NT2/D1 (cell line): ENCODE data around the gene XIST.

Experiments used
- DNase-seq: peaks from one replicate; pipeline ENCODE4 v3.0.0-alpha.2; 2011; ENCODE audit warnings: low read depth, low spot score
- H3K27me3 ChIP-seq: 2 replicates; pipeline ENCODE4 v1.6.0; 2011; ENCODE audit warnings: mild to moderate bottlenecking; ENCODE audit not compliant: insufficient read length, insufficient read depth
- H3K36me3 ChIP-seq: 2 replicates; pipeline ENCODE4 v1.6.1; 2011; ENCODE audit warnings: mild to moderate bottlenecking, low read length, mixed read lengths; ENCODE audit not compliant: insufficient read depth, insufficient read length
- H3K4me1 ChIP-seq: 2 replicates; pipeline ENCODE4 v1.5.1; 2011; ENCODE audit not compliant: insufficient read depth, insufficient read length
- H3K4me3 ChIP-seq: 2 replicates; pipeline ENCODE4 v1.5.1; 2011; ENCODE audit warnings: low read depth; ENCODE audit not compliant: insufficient read length
- H3K9ac ChIP-seq: 2 replicates; pipeline ENCODE4 v1.6.0; 2011; ENCODE audit warnings: low read depth; ENCODE audit not compliant: insufficient read length
- H3K9me3 ChIP-seq: 2 replicates; pipeline ENCODE4 v1.5.1; 2011; ENCODE audit warnings: mild to moderate bottlenecking, low read length; ENCODE audit not compliant: insufficient read depth
- SUZ12 ChIP-seq: IDR thresholded peaks from 2 replicates; pipeline ENCODE4 v1.6.1; 2011; ENCODE audit not compliant: insufficient read length, insufficient read depth; ENCODE audit errors: extremely low read depth
- YY1 ChIP-seq: IDR thresholded peaks from 2 replicates; pipeline ENCODE4 v1.6.1; 2011; ENCODE audit not compliant: insufficient read length, insufficient read depth
- ZNF274 ChIP-seq: IDR thresholded peaks from 2 replicates; pipeline ENCODE4 v1.6.1; 2011; ENCODE audit warnings: mild to moderate bottlenecking, low read depth, low read length

XIST gene

DNA sequence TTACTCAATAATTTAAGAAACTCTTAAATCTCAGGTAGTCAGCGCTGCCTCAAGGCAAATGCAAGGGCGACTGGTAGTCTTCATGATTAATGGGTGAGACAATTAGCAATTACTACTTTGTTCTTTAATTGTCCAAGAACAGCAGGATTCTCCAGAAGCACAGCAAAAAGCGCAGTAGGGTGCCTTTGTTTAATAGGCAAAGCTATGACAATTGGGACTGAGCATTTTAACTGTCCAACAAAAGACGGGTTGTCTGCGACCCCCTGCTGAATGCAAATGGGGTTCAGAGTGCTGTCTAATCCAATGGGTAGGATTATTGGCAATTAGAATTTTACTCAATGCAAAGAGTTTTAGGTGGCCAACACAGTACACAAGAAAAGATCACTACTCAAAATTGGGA lies 3.4 kb downstream of the XIST start:
- H3K36me3 ChIP-seq: no peaks in the 10 kb centered on the region
- H3K27me3 ChIP-seq: no peaks in the 10 kb centered on the region
- no peak for DNase-seq
- H3K9me3 ChIP-seq: peaks cover 53% of the 10 kb centered on the region
- H3K9ac ChIP-seq: no peak overlapping the region
- no peaks in the 10 kb centered on the region for H3K4me1 ChIP-seq
- no peak overlapping the region for H3K4me3 ChIP-seq
- TF ChIP-seq SUZ12: no peak
- no peak for TF ChIP-seq YY1
- TF ChIP-seq ZNF274: no peak

DNA sequence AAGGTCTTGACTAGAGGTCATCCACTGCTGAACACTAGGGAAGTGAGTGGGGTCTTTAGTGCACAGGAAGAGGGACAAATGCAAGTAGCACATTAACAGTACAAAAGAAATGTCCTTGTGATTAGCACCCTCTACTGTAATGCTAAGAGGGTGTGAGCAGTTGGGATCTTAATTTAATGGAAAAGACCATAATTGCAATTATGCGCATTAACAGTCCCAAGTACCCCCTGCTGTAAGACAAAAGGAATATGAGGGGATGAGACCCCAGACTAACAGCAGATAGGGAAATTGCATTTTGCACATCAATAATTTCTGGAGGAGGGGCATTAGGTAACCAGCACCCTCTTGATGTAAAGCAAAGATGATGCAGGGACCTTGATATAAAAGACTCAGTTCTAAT lies 4.5 kb downstream of the XIST start:
- H3K9me3 ChIP-seq: peaks cover 53% of the 10 kb centered on the region
- DNase-seq: no peak
- no peak for TF ChIP-seq YY1
- TF ChIP-seq SUZ12: no peak
- no peak for TF ChIP-seq ZNF274
- no peak overlapping the region for H3K4me3 ChIP-seq
- no peaks in the 10 kb centered on the region for H3K4me1 ChIP-seq
- H3K36me3 ChIP-seq: no peaks in the 10 kb centered on the region
- no peaks in the 10 kb centered on the region for H3K27me3 ChIP-seq
- no peak overlapping the region for H3K9ac ChIP-seq

DNA sequence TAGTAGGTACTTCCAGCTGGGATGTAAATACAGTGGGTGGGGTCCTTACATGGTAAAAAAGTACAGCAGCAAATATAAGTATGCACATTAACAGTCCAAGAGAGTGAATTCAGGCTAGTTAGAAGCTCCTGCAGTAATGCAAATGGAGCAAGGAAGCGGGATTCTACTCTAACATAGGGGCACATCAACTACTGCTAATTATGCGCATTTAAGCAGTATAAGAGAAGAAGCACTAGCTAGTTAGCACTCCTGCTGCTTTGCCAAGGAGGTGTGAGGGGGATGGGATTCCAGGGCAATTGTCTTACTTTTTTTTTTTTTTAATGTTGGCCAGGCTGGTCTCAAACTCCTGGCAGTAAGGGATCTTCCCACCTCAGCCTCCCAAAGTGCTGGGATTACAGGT lies 5.4 kb downstream of the XIST start:
- Histone ChIP-seq H3K27me3 (no peaks in the 10 kb centered on the region), H3K4me3 (no peak overlapping the region), H3K4me1 (no peaks in the 10 kb centered on the region), H3K9me3 (peaks cover 49% of the 10 kb centered on the region), H3K36me3 (no peaks in the 10 kb centered on the region), H3K9ac (no peak overlapping the region)
- no peak for TF ChIP-seq ZNF274
- TF ChIP-seq YY1: no peak
- no peak for TF ChIP-seq SUZ12
- DNase-seq: peak; percentile 46

DNA sequence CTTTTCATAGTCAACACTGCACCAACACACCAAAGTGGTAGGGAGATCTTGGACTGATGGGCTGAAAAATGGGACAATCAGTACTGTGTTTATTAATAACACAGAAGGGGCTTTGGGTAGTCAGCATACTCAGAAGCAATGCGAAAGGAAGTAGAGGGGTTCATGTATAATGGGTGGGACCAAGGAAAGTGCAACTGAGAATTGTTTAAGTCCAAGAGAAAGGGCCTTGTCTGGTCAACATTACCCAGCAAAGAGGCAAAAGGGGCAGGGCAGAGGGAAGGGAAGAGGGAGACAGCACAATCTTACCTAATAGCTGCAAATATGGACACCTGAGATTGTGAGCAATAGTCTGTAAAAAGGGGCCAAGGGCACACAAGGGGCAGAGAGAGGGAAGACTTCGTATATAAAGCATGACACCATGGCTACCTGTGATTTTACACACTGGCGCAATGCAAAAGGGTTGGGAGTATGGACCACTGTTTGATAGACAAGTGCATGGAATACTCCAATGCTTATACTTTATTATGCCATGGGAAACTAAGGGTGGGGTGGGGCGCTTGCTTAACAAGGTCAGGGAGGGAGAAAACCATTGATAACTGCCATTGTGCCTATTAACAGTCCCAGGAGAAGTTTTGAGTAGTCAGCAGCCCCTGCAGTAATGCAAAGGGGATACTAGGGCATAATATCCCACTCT lies 9.8 kb downstream of the XIST start:
- H3K36me3 ChIP-seq: no peaks in the 10 kb centered on the region
- H3K4me1 ChIP-seq: no peaks in the 10 kb centered on the region
- no peak for TF ChIP-seq YY1
- no peak for TF ChIP-seq ZNF274
- TF ChIP-seq SUZ12: no peak
- H3K9me3 ChIP-seq: peaks cover 21% of the 10 kb centered on the region
- no peak overlapping the region for H3K9ac ChIP-seq
- DNase-seq: no peak
- no peaks in the 10 kb centered on the region for H3K27me3 ChIP-seq
- no peak overlapping the region for H3K4me3 ChIP-seq

DNA sequence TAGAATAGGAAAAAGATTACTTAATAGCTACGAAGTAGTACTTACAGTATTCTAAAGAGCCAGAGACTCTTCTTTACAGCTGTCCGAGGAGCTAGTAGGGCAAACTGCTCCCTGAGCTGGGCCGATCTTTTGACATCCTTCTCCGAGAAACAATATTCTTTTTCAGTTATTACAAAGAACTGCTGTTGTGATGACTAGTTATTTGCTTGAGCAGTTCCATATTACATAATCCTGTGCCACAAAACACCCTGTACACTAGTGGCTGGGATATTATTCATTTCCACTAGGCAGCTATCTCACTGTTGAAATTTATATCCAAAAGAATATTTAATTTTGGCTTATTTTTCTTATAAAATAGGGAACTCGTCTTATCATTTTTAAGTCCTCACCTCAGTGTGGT lies 11.2 kb downstream of the XIST start:
- DNase-seq: no peak
- Histone ChIP-seq H3K4me3 (no peak overlapping the region), H3K4me1 (no peaks in the 10 kb centered on the region), H3K9ac (no peak overlapping the region), H3K9me3 (peaks cover 8% of the 10 kb centered on the region), H3K27me3 (no peaks in the 10 kb centered on the region), H3K36me3 (no peaks in the 10 kb centered on the region)
- TF ChIP-seq ZNF274 (no peak), YY1 (no peak)

DNA sequence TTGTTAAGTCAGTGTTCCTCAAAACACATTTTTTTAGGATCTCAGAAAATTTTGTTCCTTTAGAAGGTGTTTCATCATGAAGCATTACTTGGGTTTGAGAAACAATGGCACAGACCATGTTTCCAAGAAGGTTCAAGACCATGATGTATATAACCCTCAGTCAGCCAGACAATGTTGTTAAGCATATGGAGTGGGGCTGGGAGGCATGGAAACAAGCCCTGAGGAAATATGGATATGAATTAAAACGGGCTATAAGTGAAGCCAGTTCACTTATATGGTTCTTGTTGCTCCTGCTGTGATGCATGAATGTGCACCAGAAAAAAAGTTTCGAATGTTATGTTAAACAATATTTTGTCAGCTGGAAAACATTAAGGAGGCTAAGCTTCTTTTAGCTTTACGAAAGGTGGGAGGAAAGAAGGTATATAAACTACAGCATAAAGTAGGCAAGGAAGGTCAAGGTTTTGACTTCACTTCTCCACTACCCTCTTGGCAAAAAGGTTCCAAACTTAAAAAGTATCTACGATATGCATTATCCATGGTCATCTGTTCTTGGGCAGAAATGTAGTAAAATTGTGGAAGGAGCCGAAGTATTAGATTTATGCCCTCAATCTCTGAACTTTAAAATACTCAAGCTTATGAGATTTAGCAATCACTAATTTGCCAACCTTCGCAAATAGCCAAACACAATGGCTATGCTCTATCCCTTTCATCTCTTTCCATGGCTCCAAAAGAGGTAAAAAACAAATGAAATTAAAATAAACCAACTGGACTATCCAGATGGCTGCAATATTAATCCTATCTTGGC lies 12.2 kb downstream of the XIST start:
- no peak for DNase-seq
- no peak for TF ChIP-seq ZNF274
- no peak overlapping the region for H3K9ac ChIP-seq
- no peaks in the 10 kb centered on the region for H3K27me3 ChIP-seq
- H3K36me3 ChIP-seq: no peaks in the 10 kb centered on the region
- no peaks in the 10 kb centered on the region for H3K4me1 ChIP-seq
- H3K4me3 ChIP-seq: no peak overlapping the region
- no peaks in the 10 kb centered on the region; the same call in 1 of the 2 replicates for H3K9me3 ChIP-seq

DNA sequence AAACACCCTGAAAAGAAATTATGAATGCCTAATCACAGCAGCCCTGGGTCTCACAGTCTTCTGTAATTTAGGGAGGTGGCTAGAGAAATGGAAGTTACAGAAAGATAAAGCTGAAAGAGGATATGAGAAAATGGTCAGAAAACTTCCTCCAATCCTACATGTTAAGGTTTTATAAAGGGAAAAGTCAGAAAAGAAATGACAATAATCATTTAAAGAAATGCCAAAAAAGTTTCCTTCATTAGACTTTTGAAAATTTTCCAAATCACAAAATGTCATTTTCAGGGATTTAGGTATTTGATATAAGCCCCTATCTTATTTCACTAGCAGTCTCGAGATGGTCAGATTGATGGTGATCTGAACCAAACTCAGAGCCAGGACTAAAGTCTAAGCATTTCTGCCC lies 13.4 kb downstream of the XIST start:
- TF ChIP-seq SUZ12: no peak
- no peak for TF ChIP-seq YY1
- TF ChIP-seq ZNF274: no peak
- H3K36me3 ChIP-seq: no peaks in the 10 kb centered on the region
- H3K9ac ChIP-seq: no peak overlapping the region
- DNase-seq: no peak
- H3K4me1 ChIP-seq: no peaks in the 10 kb centered on the region
- no peaks in the 10 kb centered on the region for H3K9me3 ChIP-seq
- H3K27me3 ChIP-seq: no peaks in the 10 kb centered on the region
- H3K4me3 ChIP-seq: no peak overlapping the region
